Limb (tissue), 2 donors: ENCODE results near the gene ST6GALNAC4.

ENCODE experiments used
- DNase-seq, 2 donors: peaks; one replicate each; pipeline ENCODE4 v3.0.0-alpha.2; 2016; ENCODE audit errors: extremely low spot score in 2 of 2

The ST6GALNAC4 gene

GRCh38 chr9:127916720-127917581 lies at the start of gene ST6GALNAC4:
ST6GALNAC4 (minus strand) TSS chr9:127917041; CDS start chr9:127916419, 622 bp downstream.
- DNase-seq = peak; percentile 92 to 98

GRCh38 chr9:127965953-127966352 lies 49.1 kb upstream of the ST6GALNAC4 start:
- DNase-seq = no peak

- no peak for DNase-seq
These were observed 46.7 kb upstream of the ST6GALNAC4 start for GRCh38 chr9:127963359-127964064.

- DNase-seq = no peak
These were observed 46.2 kb upstream of the ST6GALNAC4 start for GRCh38 chr9:127963041-127963358.

GRCh38 chr9:127962278-127962677 lies 45.4 kb upstream of the ST6GALNAC4 start:
- DNase-seq = no peak

GRCh38 chr9:127961613-127962155 lies 44.8 kb upstream of the ST6GALNAC4 start:
- no peak for DNase-seq

- DNase-seq = no peak
These were observed 44.3 kb upstream of the ST6GALNAC4 start for GRCh38 chr9:127961155-127961490.

- no peak for DNase-seq
These were observed 43.7 kb upstream of the ST6GALNAC4 start for GRCh38 chr9:127960410-127961154.

- no peak for DNase-seq
These were observed 43.1 kb upstream of the ST6GALNAC4 start for GRCh38 chr9:127959841-127960409.

GRCh38 chr9:127959398-127959797 lies 42.6 kb upstream of the ST6GALNAC4 start:
- no peak for DNase-seq

GRCh38 chr9:127958728-127959127 lies 41.9 kb upstream of the ST6GALNAC4 start:
- DNase-seq = no peak

- DNase-seq = no peak
These were observed 38.6 kb upstream of the ST6GALNAC4 start for GRCh38 chr9:127955294-127956015.

- DNase-seq = no peak
These were observed 38.0 kb upstream of the ST6GALNAC4 start for GRCh38 chr9:127954831-127955293.

- DNase-seq = no peak
These were observed 37.1 kb upstream of the ST6GALNAC4 start for GRCh38 chr9:127953768-127954505.

- DNase-seq = no peak
These were observed 36.3 kb upstream of the ST6GALNAC4 start for GRCh38 chr9:127953154-127953553.

GRCh38 chr9:127950513-127951289 lies 33.9 kb upstream of the ST6GALNAC4 start:
- peak in 1 of 2 donors; percentile 63 for DNase-seq

- no peak for DNase-seq
These were observed 33.1 kb upstream of the ST6GALNAC4 start for GRCh38 chr9:127949827-127950512.

GRCh38 chr9:127947841-127948710 lies 31.2 kb upstream of the ST6GALNAC4 start:
- DNase-seq = no peak
